Endothelial cell of umbilical vein (primary cell): ENCODE results near the gene IL10RA. TPM values are rescaled to one million over a fixed set of nuclear protein-coding genes. Genes with fewer than 3 reads are reported as not detected.

Experiments
- BruUV-seq: library from RNA; stranded (reverse); fragments of 400-500 nt; replicated peaks from 2 replicates; lab custom pipeline; 2021; lab: Mats Ljungman, UMichigan
- CTCF ChIA-PET: fragments of 300-600, 350-600 bp; sonication (Branson Sonifier 250); formaldehyde crosslinking; loops from one replicate; lab custom pipeline; 2021; ENCODE audit warnings: antibody characterized with exemption, inconsistent platforms; lab: Charles Lee
- POLR2A ChIA-PET: fragments of 300-600, 350-600 bp; sonication (Branson Sonifier 250); formaldehyde crosslinking; loops from one replicate; lab custom pipeline; 2021; ENCODE audit warnings: antibody characterized with exemption, inconsistent platforms; lab: Charles Lee
- DNase-seq: peaks from one replicate; pipeline ENCODE4 v3.0.0-alpha.2; 2011; ENCODE audit warnings: low read depth, low spot score
- FAIRE-seq: peaks from 2 replicates; lab custom pipeline; 2011; peaks lifted over from hg19 to GRCh38; lab: Jason Lieb, UNC
- H2AFZ ChIP-seq: 2 replicates; pipeline ENCODE4 v1.6.0; 2012; ENCODE audit warnings: low read depth, low read length, control low read depth, inconsistent platforms
- H3K27ac ChIP-seq: 2 replicates; pipeline ENCODE4 v1.5.1; 2011; ENCODE audit warnings: low read depth, mild to moderate bottlenecking, control low read depth, low read length, moderate library complexity; ENCODE audit not compliant: insufficient read depth
- H3K27me3 ChIP-seq, 2 experiments: 2 replicates each; pipeline versions ENCODE4 v1.6.0 to v1.6.1; 2011; ENCODE audit warnings: low read length in 2 of 2, mixed read lengths in 1 of 2; ENCODE audit not compliant: control insufficient read depth in 2 of 2, insufficient read depth in 2 of 2
- H3K36me3 ChIP-seq, 2 experiments: 2 replicates in 1 of 2; 3 replicates in 1 of 2; pipeline ENCODE4 v1.5.1; 2011; ENCODE audit warnings: low read length in 2 of 2, mild to moderate bottlenecking in 1 of 2, moderate library complexity in 1 of 2; ENCODE audit not compliant: control insufficient read depth in 2 of 2, insufficient read depth in 2 of 2; ENCODE audit errors: extremely low read depth in 1 of 2
- H3K4me1 ChIP-seq: 3 replicates; pipeline ENCODE4 v1.5.1; 2011; ENCODE audit warnings: mild to moderate bottlenecking, low read length; ENCODE audit not compliant: control insufficient read depth, insufficient read depth; ENCODE audit errors: extremely low read depth
- H3K4me2 ChIP-seq: 2 replicates; pipeline ENCODE4 v1.6.1; 2011; ENCODE audit warnings: low read length, control low read depth, mixed read lengths; ENCODE audit not compliant: insufficient read depth
- H3K4me3 ChIP-seq, 3 experiments: fragments of 200-600 bp in 1 of 3; sonication (generic), shearing (Covaris generic) in 1 of 3; replicated peaks in 1 of 3; 2 replicates each; pipeline ENCODE4 v1.5.1; 2011 to 2016; ENCODE audit warnings: control low read depth in 3 of 3, low read length in 3 of 3, mild to moderate bottlenecking in 2 of 3, inconsistent platforms in 1 of 3, low read depth in 1 of 3, moderate library complexity in 1 of 3; ENCODE audit not compliant: insufficient read depth in 1 of 3
- H3K79me2 ChIP-seq: 2 replicates; pipeline ENCODE4 v1.6.0; 2012; ENCODE audit warnings: low read length, inconsistent platforms; ENCODE audit not compliant: control insufficient read depth, insufficient read depth
- H3K9ac ChIP-seq: replicated peaks from 2 replicates; pipeline ENCODE3; 2011; ENCODE audit warnings: low read length, control low read depth; ENCODE audit not compliant: insufficient read depth; ENCODE audit errors: extremely low read depth
- H3K9me1 ChIP-seq: replicated peaks from 3 replicates; pipeline ENCODE4 v1.6.0; 2011; ENCODE audit warnings: mild to moderate bottlenecking, low read length; ENCODE audit not compliant: control insufficient read depth, insufficient read depth; ENCODE audit errors: extremely low read depth
- H3K9me3 ChIP-seq: replicated peaks from 2 replicates; pipeline ENCODE4 v1.5.1; 2012; ENCODE audit warnings: low read length, inconsistent platforms; ENCODE audit not compliant: control insufficient read depth, insufficient read depth
- H4K20me1 ChIP-seq: replicated peaks from 2 replicates; pipeline ENCODE3; 2011; ENCODE audit warnings: mild to moderate bottlenecking, low read length; ENCODE audit not compliant: control insufficient read depth, insufficient read depth; ENCODE audit errors: extremely low read depth
- EZH2 ChIP-seq: IDR thresholded peaks from 2 replicates; pipeline ENCODE4 v1.6.1; 2012; ENCODE audit warnings: borderline replicate concordance, low read depth, mild to moderate bottlenecking, moderate library complexity, low read length, inconsistent platforms; ENCODE audit not compliant: severe bottlenecking
- FOS ChIP-seq: IDR thresholded peaks from 2 replicates; pipeline ENCODE4 v1.6.1; 2011; ENCODE audit warnings: mild to moderate bottlenecking, low read length, moderate library complexity, borderline replicate concordance; ENCODE audit not compliant: insufficient read depth
- GATA2 ChIP-seq: IDR thresholded peaks from 2 replicates; pipeline ENCODE4 v1.7.0; 2011; ENCODE audit warnings: low read depth, mild to moderate bottlenecking, moderate library complexity, mixed read lengths, low read length; ENCODE audit not compliant: insufficient read length, insufficient read depth
- JUN ChIP-seq: IDR thresholded peaks from 2 replicates; pipeline ENCODE4 v1.6.1; 2011; ENCODE audit warnings: borderline replicate concordance, low read depth; ENCODE audit not compliant: insufficient read length, insufficient read depth
- MAX ChIP-seq: IDR thresholded peaks from 2 replicates; pipeline ENCODE4 v1.6.1; 2011; ENCODE audit not compliant: insufficient read depth, insufficient read length
- MYC ChIP-seq: IDR thresholded peaks from one replicate; pipeline ENCODE4 v1.6.1; 2011; ENCODE audit warnings: mild to moderate bottlenecking, low read depth, low read length
- POLR2A ChIP-seq: IDR thresholded peaks from 2 replicates; pipeline ENCODE4 v1.6.1; 2012; ENCODE audit warnings: low read depth, mild to moderate bottlenecking, control low read depth, low read length
- POLR2AphosphoS5 ChIP-seq: IDR thresholded peaks from 2 replicates; pipeline ENCODE4 v1.6.1; 2012; ENCODE audit warnings: low read depth, mild to moderate bottlenecking, control low read depth, low read length, moderate library complexity; ENCODE audit not compliant: insufficient read depth
- dilution Hi-C: fragments of 300-500 bp; cut with MboI; formaldehyde crosslinking; loops from one replicate; pipeline ENCODE4 v1.15.0; 2019; ENCODE audit warnings: low sequenced_read_pairs; ENCODE audit not compliant: extremely low pct_ligation_motif_present
- intact Hi-C: fragments of 100-400 bp; cut with micrococcal nuclease; formaldehyde crosslinking; loops from one replicate; pipeline ENCODE4 v1.10.0; 2022
- polyA plus RNA-seq, 4 experiments: library from polyadenylated mRNA; depleted of rRNA in 3 of 4; stranded (reverse) in 3 of 4; unstranded in 1 of 4; fragments of >200 nt; gene quantifications; 2 replicates each; pipeline versions ENCODE4 v1.2.1 to v1.2.3, GENCODE V29; 2011 to 2012; ENCODE audit warnings: missing spikeins in 1 of 4
- total RNA-seq: library from RNA; stranded (reverse); gene quantifications from 2 replicates; pipeline ENCODE4 v1.2.3, GENCODE V29; 2021
- TF ChIP-seq, protein P1 (sequence below), 2 donors: IDR thresholded peaks; 1 replicate in 1 of 2; 2 replicates in 1 of 2; pipeline ENCODE4 v1.5.1; 2011; ENCODE audit warnings: low read length in 2 of 2, mild to moderate bottlenecking in 2 of 2, moderate library complexity in 2 of 2, control low read depth in 1 of 2, inconsistent platforms in 1 of 2, low read depth in 1 of 2; ENCODE audit not compliant: insufficient read depth in 1 of 2; ENCODE audit errors: extremely low read depth in 1 of 2

The IL10RA gene
- total and polyA plus RNA-seq, 2 donors (not counting 3 experiments of a cell fraction or from before 2014, with no cell fraction given) = 0.04 TPM; not detected in 1

GRCh38 chr11:117980720-117981119 lies 5.5 kb upstream of the IL10RA start:
- no peaks in the 10 kb centered on the region for H3K4me1 ChIP-seq
- H3K27ac ChIP-seq = no peak overlapping the region
- H3K9ac ChIP-seq = no peak overlapping the region
- H3K36me3 ChIP-seq = no peaks in the 10 kb centered on the region
- no peaks in the 10 kb centered on the region for H3K79me2 ChIP-seq
- no peak overlapping the region for H3K4me2 ChIP-seq
- H3K9me1 ChIP-seq = no peaks in the 10 kb centered on the region
- intact Hi-C loops = no loop called here
- peaks cover 8% of the 10 kb centered on the region in 2 experiments for H3K27me3 ChIP-seq
- no peak for DNase-seq
- CTCF ChIA-PET = interaction anchor here (1.3 to 4.0 kb wide), 3 partner anchors 34 to 163 kb away, joined by 3 to 16 read pairs (median 4); no protein-coding TSS in a partner anchor
- no peak for TF ChIP-seq MAX
- no peak for TF ChIP-seq GATA2
- no peak for TF ChIP-seq POLR2A
- TF ChIP-seq POLR2AphosphoS5 = no peak
- TF ChIP-seq, protein P1, sequence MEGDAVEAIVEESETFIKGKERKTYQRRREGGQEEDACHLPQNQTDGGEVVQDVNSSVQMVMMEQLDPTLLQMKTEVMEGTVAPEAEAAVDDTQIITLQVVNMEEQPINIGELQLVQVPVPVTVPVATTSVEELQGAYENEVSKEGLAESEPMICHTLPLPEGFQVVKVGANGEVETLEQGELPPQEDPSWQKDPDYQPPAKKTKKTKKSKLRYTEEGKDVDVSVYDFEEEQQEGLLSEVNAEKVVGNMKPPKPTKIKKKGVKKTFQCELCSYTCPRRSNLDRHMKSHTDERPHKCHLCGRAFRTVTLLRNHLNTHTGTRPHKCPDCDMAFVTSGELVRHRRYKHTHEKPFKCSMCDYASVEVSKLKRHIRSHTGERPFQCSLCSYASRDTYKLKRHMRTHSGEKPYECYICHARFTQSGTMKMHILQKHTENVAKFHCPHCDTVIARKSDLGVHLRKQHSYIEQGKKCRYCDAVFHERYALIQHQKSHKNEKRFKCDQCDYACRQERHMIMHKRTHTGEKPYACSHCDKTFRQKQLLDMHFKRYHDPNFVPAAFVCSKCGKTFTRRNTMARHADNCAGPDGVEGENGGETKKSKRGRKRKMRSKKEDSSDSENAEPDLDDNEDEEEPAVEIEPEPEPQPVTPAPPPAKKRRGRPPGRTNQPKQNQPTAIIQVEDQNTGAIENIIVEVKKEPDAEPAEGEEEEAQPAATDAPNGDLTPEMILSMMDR (IDR thresholded peaks at IDR 0.05; ENCODE audit: extremely low read depth in 1 of 2, insufficient read depth in 1 of 2, low read depth in 1 of 2, low read length in 2 of 2) = no peak
- TF ChIP-seq EZH2 = no peak
- TF ChIP-seq JUN = no peak
- TF ChIP-seq MYC = no peak
- no peak for TF ChIP-seq FOS
- BruUV-seq = no TSS peak
- no peak overlapping the region for H2AFZ ChIP-seq
- no peak for FAIRE-seq
- no peaks in the 10 kb centered on the region for H3K9me3 ChIP-seq
- dilution Hi-C loops = no loop called here
- H3K4me3 ChIP-seq = no peak overlapping the region
- POLR2A ChIA-PET = no interaction called here
- H4K20me1 ChIP-seq = no peaks in the 10 kb centered on the region
